Fibroblast of pulmonary artery (primary cell): ENCODE results near the gene CD69.

Experiments
- DNase-seq: peaks from one replicate; pipeline ENCODE4 v3.0.0-alpha.2; 2010; ENCODE audit warnings: low read depth
- H3K4me3 ChIP-seq: replicated peaks from 2 replicates; pipeline ENCODE4 v1.5.1; 2011; ENCODE audit warnings: low read depth, mild to moderate bottlenecking, control low read depth, low read length, moderate library complexity
- CTCF ChIP-seq: IDR thresholded peaks from 2 replicates; pipeline ENCODE4 v1.5.1; 2011; ENCODE audit warnings: mild to moderate bottlenecking, control low read depth, low read length, inconsistent platforms; ENCODE audit errors: missing control alignments

The CD69 gene

GRCh38 chr12:9797722-9798619 lies 37.3 kb upstream of the CD69 start:
- peak; percentile 63 for TF ChIP-seq CTCF
- DNase-seq, result peak; percentile 77
- no peak overlapping the region for H3K4me3 ChIP-seq

GRCh38 chr12:9796971-9797370 lies 36.3 kb upstream of the CD69 start:
- no peak overlapping the region for H3K4me3 ChIP-seq
- TF ChIP-seq CTCF, result no peak
- DNase-seq, result no peak

GRCh38 chr12:9796346-9796745 lies 35.6 kb upstream of the CD69 start:
- no peak for TF ChIP-seq CTCF
- no peak overlapping the region for H3K4me3 ChIP-seq
- DNase-seq, result no peak

GRCh38 chr12:9795945-9796344 lies 35.2 kb upstream of the CD69 start:
- TF ChIP-seq CTCF, result no peak
- DNase-seq, result no peak
- H3K4me3 ChIP-seq, result no peak overlapping the region

- TF ChIP-seq CTCF, result no peak
- DNase-seq, result no peak
- H3K4me3 ChIP-seq, result no peak overlapping the region
Observed at GRCh38 chr12:9794484-9795093, 33.9 kb upstream of the CD69 start.

GRCh38 chr12:9793779-9794395 lies 33.2 kb upstream of the CD69 start:
- DNase-seq, result no peak
- no peak for TF ChIP-seq CTCF
- H3K4me3 ChIP-seq, result no peak overlapping the region
